Measurements from ENCODE around the gene CHRNB1.

CHRNB1 gene

DNA sequence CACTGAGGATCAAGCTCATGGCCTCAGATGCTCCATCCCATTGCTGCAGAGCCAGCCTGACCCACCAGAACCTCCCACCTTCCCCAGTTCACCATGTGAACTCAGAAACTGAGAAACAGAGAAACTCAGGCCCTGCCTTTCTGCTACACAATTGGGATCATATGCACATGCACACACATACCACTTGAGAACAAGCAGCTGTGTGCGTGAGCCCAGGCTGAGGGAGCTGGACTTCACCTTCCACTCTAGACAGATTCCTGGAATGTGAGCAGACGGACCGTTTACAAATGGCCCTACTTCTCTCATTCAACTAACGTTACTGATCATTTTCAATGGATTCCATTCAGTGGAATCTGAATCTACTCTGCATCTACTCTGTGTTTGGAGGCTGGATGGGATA, 21.2 kb upstream of the CHRNB1 start:
- TF ChIP-seq, protein P1, sequence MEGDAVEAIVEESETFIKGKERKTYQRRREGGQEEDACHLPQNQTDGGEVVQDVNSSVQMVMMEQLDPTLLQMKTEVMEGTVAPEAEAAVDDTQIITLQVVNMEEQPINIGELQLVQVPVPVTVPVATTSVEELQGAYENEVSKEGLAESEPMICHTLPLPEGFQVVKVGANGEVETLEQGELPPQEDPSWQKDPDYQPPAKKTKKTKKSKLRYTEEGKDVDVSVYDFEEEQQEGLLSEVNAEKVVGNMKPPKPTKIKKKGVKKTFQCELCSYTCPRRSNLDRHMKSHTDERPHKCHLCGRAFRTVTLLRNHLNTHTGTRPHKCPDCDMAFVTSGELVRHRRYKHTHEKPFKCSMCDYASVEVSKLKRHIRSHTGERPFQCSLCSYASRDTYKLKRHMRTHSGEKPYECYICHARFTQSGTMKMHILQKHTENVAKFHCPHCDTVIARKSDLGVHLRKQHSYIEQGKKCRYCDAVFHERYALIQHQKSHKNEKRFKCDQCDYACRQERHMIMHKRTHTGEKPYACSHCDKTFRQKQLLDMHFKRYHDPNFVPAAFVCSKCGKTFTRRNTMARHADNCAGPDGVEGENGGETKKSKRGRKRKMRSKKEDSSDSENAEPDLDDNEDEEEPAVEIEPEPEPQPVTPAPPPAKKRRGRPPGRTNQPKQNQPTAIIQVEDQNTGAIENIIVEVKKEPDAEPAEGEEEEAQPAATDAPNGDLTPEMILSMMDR (IDR thresholded peaks at IDR 0.05; ENCODE audit: low read length, missing control alignments): no peak
- no peak for DNase-seq (ENCODE audit: low read depth)
- H3K4me3 ChIP-seq (replicated peaks; ENCODE audit: low read depth, low read length): no peak overlapping the region

DNA sequence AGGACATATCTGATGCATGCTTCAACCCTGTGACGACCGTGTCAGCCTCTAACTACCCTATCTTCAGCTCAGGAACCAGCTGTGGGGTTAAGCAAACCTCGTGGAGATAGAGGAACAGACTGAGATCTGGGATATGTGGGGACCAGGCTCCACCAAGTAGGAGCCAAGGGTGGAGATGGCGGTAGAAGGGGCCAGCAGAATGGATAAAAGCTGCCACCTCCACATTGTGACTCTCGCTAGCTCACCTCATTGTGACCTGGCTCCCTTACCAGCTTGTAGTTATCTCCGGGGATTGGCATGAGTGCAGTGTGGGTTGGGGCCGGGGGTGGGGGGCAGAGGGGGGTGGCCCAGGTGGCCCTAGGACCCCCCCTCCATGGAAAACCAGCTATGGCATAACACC, 19.5 kb upstream of the CHRNB1 start, which contains the start of gene SPEM2:
Gene SPEM2, plus strand, starts transcription at position 301 of the 400 bp plus-strand sequence. Its CDS starts 73 bp downstream, at position 374.
- TF ChIP-seq, protein P1 (IDR thresholded peaks at IDR 0.05; ENCODE audit: low read length, missing control alignments): no peak
- DNase-seq (ENCODE audit: low read depth): no peak
- H3K4me3 ChIP-seq (replicated peaks; ENCODE audit: low read depth, low read length): no peak within 1 kb of the TSS

DNA sequence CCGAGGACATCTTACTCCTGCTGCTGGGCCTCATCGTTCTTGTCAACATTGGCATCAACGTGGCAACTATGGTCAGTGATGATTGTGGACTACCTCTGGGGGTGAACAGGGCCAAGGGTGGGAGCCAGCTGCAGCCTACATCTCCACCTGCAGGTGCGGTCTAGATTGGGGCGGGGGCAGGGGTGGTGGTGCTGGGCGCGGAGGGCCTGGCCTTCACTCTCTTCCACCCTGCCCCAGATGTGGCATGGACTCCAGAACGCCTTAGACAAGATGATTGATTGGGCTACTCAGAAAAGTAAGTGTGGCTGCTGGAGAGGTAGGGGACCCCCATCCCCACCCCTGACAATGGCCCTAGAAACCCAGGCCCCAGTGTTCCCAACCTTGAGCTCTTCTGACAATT, 19.1 kb upstream of the CHRNB1 start:
- DNase-seq (ENCODE audit: low read depth): no peak
- TF ChIP-seq, protein P1 (IDR thresholded peaks at IDR 0.05; ENCODE audit: low read length, missing control alignments): no peak
- no peak overlapping the region for H3K4me3 ChIP-seq (replicated peaks; ENCODE audit: low read depth, low read length)

DNA sequence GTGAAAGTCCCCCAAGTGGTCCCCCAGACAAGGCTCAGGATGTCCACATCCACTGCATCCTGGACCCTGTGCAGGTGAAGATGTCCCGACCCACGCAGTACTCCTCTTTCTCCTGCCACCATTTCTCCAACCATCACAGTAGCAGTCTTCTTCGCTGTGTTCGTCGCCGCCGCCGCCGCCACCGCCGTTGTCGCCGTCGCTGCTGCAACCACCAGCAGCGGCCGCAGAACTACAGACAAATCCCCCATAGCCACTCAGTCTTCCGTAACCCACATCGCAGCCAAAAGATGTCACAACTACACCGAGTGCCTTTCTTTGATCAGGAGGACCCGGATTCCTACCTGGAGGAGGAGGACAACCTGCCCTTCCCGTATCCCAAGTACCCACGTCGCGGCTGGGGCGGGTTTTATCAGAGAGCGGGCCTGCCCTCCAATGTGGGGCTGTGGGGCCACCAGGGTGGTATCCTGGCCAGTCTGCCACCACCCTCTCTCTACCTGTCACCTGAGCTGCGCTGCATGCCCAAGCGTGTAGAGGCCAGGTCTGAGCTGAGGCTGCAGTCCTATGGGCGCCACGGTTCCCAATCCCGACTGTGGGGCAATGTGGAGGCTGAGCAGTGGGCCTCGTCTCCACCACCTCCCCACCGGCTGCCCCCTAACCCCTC, 18.5 kb upstream of the CHRNB1 start:
- TF ChIP-seq, protein P1 (IDR thresholded peaks at IDR 0.05; ENCODE audit: low read length, missing control alignments): no peak
- no peak overlapping the region for H3K4me3 ChIP-seq (replicated peaks; ENCODE audit: low read depth, low read length)
- no peak for DNase-seq (ENCODE audit: low read depth)

DNA sequence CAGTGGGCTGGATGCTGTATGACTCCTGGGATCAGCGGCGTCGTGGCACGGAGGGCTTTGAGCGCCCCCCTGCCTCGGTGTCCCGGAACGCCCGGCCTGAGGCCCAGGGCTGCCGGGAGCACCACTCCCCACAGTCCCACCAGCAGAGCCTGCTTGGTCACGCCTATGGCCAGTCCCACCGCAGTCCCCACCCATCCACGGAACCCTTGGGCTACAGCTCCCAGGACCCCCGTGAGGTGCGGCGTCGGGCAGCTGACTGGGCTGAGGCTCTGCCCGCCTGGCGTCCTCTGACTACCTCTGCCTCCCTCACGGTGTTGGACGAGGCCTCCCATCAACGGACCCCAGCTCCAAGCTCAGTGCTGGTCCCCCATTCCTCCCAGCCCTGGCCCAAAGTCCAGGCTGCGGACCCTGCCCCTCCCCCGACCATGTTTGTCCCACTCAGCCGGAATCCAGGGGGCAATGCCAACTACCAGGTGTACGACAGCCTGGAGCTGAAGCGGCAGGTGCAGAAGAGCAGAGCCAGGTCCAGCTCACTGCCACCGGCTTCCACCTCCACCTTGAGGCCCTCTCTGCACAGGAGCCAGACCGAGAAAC, 17.9 kb upstream of the CHRNB1 start:
- H3K4me3 ChIP-seq (replicated peaks; ENCODE audit: low read depth, low read length): no peak overlapping the region
- TF ChIP-seq, protein P1 (IDR thresholded peaks at IDR 0.05; ENCODE audit: low read length, missing control alignments): no peak
- no peak for DNase-seq (ENCODE audit: low read depth)

DNA sequence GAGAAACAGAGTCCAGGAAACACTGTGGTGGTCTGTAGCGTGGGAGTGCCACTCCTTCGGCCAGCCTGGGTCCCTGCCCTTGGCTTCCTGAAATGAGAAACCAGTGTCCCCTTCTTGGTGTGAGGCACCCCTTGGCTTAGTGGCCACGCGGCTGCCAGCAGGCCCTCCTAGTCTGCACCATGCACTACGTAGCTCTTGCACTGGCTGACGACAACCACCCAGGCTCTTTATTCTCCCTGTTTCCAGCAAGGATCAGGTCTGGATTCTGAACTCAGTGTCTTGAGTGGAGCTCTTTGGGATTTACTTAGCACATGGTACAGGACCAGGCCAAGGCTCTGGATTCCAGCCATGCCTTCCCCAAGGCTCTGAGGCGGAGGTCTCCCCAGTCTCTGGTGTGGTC, 17.3 kb upstream of the CHRNB1 start:
- no peak for DNase-seq (ENCODE audit: low read depth)
- H3K4me3 ChIP-seq (replicated peaks; ENCODE audit: low read depth, low read length): no peak overlapping the region
- TF ChIP-seq, protein P1 (IDR thresholded peaks at IDR 0.05; ENCODE audit: low read length, missing control alignments): no peak

DNA sequence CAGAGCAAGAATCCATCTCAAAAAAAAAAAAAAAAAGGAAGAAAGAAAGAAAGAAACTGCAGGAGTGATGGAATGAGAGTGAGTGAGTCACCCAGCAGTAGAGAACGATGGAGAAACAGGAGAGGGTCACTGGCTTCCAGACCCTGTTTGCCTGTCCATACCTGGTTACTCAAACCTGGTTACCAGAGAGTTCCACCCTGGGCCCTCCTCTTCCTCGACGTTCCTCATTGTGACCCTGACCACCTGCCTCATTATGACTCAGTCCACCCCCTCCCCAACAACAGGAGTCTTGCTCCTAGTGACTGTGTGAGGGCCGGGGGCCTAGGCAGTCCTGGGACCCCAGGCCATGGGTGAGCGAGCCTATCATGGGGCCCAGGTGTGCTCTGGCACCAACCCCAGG, 16.3 kb upstream of the CHRNB1 start, which contains the start of gene SPEM3:
Gene SPEM3, plus strand, starts transcription at position 301 of the 400 bp plus-strand sequence. Its CDS starts 46 bp downstream, at position 347.
- DNase-seq (ENCODE audit: low read depth): no peak
- H3K4me3 ChIP-seq (replicated peaks; ENCODE audit: low read depth, low read length): no peak within 1 kb of the TSS
- TF ChIP-seq, protein P1 (IDR thresholded peaks at IDR 0.05; ENCODE audit: low read length, missing control alignments): no peak
